HG03469 (cell line): Measurements from ENCODE around the gene SLC25A44.

Source experiments
- ATAC-seq: cut with Tn5 transposase; IDR thresholded peaks from one replicate; pipeline ENCODE4 v1.9.1; 2021; ENCODE audit warnings: mild to moderate bottlenecking, moderate library complexity, moderate number of reproducible peaks; ENCODE audit not compliant: unreplicated experiment

The SLC25A44 gene

GRCh38 chr1:156236164-156236563 is 42.3 kb downstream of the SLC25A44 start:
- ATAC-seq, result no peak

DNA sequence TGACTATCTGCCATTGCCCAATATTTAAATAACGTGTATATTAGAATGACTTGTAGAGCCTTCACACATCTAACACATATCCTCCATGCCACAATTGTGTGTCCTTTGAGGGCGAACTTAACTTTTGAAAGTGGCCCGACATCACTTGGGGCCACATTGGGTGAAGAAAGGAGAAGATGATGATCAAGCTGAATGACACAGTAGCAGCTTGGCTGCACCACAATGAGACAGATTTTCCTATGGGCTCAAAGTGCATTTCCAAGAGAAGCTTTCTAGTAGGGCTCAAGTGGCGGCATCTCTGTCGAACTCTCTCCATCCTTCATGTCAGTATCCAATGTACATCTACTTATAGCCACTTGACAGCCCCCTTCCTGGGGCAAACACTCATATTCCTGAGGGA is 44.3 kb downstream of the SLC25A44 start:
- ATAC-seq, result no peak

DNA sequence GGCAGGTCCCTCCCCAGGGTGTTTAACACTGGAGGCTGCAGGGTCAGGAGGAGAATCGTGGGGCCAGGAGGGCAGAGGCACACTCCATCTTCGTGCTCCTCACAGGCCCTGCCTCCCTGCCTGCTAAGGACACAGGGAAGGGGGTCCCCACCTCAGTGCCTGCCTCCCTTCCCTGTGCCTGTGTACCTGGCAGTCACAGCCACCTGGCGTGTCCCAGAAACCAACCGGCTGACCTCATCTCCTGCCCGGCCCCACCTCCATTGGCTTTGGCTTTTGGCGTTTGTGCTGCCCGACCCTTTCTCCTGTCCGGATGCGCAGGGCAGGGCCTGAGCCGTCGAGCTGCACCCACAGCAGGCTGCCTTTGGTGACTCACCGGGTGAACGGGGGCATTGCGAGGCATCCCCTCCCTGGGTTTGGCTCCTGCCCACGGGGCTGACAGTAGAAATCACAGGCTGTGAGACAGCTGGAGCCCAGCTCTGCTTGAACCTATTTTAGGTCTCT is 47.5 kb downstream of the SLC25A44 start:
- no peak for ATAC-seq

DNA sequence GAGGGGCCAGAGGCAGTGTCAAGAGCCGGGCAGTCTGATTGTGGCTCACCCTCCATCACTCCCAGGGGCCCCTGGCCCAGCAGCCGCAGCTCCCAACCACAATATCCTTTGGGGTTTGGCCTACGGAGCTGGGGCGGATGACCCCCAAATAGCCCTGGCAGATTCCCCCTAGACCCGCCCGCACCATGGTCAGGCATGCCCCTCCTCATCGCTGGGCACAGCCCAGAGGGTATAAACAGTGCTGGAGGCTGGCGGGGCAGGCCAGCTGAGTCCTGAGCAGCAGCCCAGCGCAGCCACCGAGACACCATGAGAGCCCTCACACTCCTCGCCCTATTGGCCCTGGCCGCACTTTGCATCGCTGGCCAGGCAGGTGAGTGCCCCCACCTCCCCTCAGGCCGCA is 48.0 kb downstream of the SLC25A44 start, which contains the start of gene BGLAP:
TSS of gene BGLAP (plus strand) at position 259 of the 400 bp plus-strand sequence. CDS start at position 307, 48 bp downstream.
- ATAC-seq, result no peak

GRCh38 chr1:156242738-156243137 is 48.8 kb downstream of the SLC25A44 start:
- ATAC-seq, result no peak

DNA sequence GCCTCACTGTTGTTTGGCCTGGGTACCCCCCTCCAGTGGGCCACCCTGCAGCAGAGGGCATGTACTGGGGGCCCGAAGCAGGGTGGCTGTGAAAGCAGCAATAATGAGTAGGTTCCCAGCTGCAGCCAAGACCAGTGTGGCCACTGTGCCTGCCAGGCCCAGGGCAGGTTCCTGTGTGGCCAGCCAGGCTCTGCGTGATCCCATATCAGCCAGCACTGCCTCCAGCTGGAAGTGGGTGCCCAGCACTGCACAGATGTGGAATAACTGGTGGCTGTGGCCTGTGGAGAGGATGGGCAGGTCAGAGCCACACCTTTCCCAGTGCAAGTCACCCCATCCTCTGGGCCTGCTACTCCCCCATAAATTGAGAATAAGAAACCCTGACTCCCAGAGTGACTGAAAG is 50.2 kb downstream of the SLC25A44 start:
- ATAC-seq, result no peak

DNA sequence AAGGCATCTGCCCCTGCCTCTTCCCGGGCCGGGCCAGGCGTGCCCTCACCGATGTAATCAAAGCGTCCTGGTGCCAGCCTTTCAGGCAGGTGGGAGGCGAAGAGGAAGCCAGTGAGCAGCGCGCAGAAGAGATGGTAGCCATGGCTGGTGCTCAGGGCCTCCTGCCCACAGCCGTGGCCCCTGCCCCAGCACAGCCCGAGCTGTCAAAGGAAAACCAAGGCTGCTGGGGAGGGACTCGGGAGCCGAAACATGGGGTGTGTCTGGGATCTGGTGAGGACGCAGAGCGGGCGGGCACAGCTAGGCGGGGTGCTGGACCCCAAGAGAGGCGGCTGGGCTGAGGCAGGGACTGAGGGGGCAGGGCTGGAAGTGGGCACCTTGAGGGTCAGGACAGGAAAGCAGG is 50.8 kb downstream of the SLC25A44 start:
- no peak for ATAC-seq

DNA sequence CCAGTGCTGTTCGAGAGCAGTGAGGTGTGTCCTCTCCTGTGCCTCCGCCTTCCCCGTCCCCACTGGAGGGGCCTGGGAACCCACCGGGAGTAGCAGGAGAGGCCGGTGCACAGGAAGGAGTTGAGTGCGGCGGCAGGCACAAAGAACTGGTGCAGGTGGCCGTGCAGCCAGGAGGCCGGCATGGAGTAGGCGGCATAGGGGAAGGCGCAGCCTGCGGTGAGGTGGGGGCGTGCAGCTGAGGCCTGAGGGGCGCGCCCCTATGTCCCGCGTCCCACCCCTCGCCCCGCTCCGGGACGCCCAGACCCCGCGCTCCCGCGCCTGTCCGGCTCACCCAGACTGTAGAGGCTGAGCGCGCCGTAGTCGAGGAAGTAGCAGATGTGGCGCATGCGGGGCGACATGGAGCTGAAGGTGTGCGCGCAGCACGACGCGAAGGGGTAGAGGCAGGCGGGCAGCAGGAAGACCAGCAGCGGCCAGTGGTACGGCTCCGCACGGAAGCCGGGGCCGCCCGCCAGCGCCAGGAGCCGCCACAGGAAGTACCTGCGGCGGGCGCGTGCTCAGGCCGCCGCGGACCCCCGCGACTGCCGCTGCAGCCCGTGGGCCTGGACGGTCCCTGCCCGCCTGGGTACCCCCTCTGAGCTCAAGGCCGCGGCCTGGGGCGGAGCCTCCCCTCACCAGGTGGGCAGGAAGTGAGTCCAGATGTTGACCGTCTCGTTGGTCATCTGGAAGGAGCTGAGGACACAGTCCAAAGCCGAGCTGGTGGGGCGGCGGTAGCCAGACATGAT is 51.7 kb downstream of the SLC25A44 start:
- ATAC-seq, result no peak

GRCh38 chr1:156246241-156246780 is 52.4 kb downstream of the SLC25A44 start:
- ATAC-seq, result no peak

DNA sequence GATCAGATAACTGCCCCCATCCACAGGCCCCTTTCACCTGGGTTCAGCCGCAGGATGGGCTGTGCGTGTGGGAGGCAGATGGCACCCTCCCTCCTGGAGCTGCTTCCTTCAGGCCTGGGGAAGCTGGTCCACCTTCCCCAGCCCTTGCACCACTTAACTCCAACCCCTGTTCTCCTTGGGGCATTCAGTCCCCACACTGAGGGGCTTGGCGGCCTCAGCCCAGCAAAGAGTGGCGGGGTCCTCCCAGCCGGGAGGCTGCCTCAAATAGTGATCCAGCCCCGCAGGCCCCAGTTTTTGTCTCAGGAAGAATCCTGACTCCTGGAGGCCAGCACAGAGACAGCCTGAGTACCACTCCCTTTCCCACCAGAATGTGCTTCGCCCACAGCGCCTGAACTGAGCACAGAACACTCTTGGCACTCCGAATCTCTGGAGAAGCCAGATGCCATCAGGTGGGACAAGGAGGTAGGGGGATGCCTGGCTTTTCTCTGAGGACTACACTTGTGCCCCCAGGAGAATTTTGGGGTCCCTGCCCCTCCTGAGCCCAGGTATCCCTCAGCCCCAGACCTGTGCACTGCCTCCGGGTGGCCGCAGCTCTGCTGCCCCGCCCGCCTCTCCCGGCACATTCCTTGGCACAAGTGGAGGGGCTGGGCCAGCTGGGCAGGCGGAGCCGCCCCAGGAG is 53.0 kb downstream of the SLC25A44 start:
- ATAC-seq, result no peak

DNA sequence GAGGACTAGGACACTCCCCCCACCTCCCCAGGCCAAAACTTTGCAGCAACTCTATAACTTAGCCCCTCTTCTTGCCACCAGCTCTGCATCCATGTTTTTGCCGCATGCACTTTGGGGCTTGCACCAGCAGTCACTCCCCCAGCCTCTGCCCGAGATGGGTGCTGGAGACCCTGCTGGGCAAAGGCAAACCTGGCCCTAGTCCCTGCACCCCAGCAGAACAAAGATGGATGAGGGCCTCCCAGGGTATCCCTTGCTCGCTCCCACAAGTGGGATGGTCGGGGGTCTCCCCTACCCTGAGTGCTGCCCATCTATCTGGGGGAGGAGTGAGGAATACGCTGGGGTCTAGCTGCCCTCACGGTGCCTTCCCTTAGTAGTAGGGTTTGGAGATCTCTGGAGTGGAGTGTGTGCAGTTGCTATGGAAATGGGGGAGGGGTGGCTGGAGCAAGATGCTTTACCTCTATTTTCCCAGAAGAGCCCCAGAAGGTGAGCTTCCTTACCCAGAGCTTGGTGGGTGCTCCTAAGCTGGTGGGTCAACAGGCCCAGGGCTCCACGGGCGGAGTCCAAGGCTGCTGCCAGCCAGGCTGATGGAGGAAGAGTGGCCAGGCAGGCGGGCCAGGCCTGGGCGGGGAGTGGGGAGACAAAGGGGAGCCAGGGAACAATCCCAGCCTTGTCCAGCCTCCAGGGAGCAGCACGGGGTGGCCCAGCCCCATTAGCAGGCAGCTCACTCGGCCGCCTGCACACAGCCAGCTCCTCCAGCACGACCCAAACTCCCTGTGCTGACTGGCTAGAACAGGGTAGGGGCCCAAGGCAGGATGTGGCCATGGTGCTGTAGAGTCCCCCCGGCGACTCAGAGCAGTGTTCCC is 53.8 kb downstream of the SLC25A44 start, which contains the start of gene PAQR6:
TSS of gene PAQR6 (minus strand) at position 597 of the 863 bp plus-strand sequence. CDS start 1,325 bp downstream, outside the sequence.
- ATAC-seq, result no peak

- no peak for ATAC-seq
Observed at GRCh38 chr1:156248323-156248683, 54.4 kb downstream of the SLC25A44 start.

DNA sequence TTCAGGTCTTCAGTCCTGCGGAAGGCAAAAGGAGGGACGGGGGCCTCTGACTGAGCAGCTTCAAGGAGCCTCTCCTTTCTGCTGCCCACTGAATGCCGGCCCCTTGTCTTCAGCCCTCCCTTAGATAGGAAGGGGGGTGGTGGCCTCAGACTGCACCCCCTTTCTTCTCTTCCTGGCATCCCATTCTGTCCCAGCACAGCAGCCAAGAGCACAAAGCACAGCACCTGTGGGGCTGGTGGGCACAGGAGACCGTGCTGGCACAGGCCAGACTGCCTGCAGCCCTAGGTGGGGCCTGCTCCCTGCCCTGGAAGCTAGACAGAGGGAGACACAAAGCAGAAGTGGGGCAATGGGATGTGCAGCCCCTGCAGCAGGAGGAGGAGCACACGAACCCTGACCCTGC is 55.7 kb downstream of the SLC25A44 start:
- no peak for ATAC-seq

GRCh38 chr1:156251527-156251926 is 57.6 kb downstream of the SLC25A44 start:
- ATAC-seq, result no peak

- ATAC-seq, result no peak
Observed at GRCh38 chr1:156253634-156254033, 59.7 kb downstream of the SLC25A44 start.

GRCh38 chr1:156257711-156258110 is 63.8 kb downstream of the SLC25A44 start:
- ATAC-seq, result no peak

- ATAC-seq, result no peak
Observed at GRCh38 chr1:156258859-156259258, 65.0 kb downstream of the SLC25A44 start.

- no peak for ATAC-seq
Observed at GRCh38 chr1:156259805-156260204, 65.9 kb downstream of the SLC25A44 start.

GRCh38 chr1:156260896-156261295 is 67.0 kb downstream of the SLC25A44 start:
- ATAC-seq, result no peak
